A673 (cell line): Measurements from ENCODE around the gene DLG2.

Source experiments
- EZH2 ChIP-seq: fragments of 200-600 bp; sonication (generic); IDR thresholded peaks from 2 replicates; pipeline ENCODE4 v1.6.1; 2017; ENCODE audit warnings: borderline replicate concordance, low read depth, mild to moderate bottlenecking, mixed read lengths, antibody characterized with exemption, low read length; ENCODE audit not compliant: poor library complexity, severe bottlenecking
- TF ChIP-seq, protein P1 (sequence below): fragments of 300-800, 200-600 bp; sonication (generic); conservative IDR thresholded peaks from 2 replicates; pipeline ENCODE4 v1.5.1; 2017; ENCODE audit warnings: low read depth, mild to moderate bottlenecking, antibody characterized with exemption, low read length, moderate library complexity, mixed read lengths

DNA sequence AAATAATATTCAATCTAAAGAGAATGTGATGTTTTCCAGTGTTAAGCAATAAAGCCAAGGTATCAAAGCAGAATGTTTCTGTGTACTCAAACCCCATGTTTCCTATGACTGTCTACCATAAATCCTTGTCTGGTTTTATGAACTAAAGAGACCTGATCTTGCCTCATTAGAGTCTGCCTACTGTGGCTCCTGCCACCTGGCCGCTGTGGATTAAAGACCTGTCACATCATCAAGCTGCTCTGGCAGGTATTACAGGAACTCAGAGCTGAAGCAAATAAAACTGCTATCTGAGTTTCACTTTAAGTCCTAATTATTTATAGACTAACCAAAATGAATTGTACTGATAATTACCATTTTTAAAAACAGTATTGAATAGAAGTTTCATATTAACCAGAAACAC lies 2133.2 kb downstream of the DLG2 start:
- TF ChIP-seq, protein P1, sequence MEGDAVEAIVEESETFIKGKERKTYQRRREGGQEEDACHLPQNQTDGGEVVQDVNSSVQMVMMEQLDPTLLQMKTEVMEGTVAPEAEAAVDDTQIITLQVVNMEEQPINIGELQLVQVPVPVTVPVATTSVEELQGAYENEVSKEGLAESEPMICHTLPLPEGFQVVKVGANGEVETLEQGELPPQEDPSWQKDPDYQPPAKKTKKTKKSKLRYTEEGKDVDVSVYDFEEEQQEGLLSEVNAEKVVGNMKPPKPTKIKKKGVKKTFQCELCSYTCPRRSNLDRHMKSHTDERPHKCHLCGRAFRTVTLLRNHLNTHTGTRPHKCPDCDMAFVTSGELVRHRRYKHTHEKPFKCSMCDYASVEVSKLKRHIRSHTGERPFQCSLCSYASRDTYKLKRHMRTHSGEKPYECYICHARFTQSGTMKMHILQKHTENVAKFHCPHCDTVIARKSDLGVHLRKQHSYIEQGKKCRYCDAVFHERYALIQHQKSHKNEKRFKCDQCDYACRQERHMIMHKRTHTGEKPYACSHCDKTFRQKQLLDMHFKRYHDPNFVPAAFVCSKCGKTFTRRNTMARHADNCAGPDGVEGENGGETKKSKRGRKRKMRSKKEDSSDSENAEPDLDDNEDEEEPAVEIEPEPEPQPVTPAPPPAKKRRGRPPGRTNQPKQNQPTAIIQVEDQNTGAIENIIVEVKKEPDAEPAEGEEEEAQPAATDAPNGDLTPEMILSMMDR = no peak
- TF ChIP-seq EZH2 = no peak
